ENCODE results near the gene FTSJ1. TPM values are rescaled to one million over a fixed set of nuclear protein-coding genes. Genes with fewer than 3 reads are reported as not detected.

The FTSJ1 gene
- total and polyA plus RNA-seq, 11 donors: 13.6 to 62.4 (median 18.1) TPM

GRCh38 chrX:48468693-48469691 is 7.0 kb upstream of the FTSJ1 start:
- peak overlapping the region in 9 of 12 donors; percentile 17 to 46 (median 27) for H3K4me3 ChIP-seq
- intact Hi-C loops (cut with DNase I): no loop called here
- peak in 4 of 12 donors; percentile 3 to 13 (median 9) for TF ChIP-seq CTCF (IDR thresholded peaks at IDR 0.05)
- no peak for TF ChIP-seq POLR2A (IDR thresholded peaks at IDR 0.05)
- WGBS, 4 donors: 13 to 52% (median 36%) methylated on average over 21 to 23 of the region's 23 CpGs
- peaks cover 0 to 2% (median 0%) of the 10 kb centered on the region in 12 donors for H3K4me1 ChIP-seq
- no peaks in the 10 kb centered on the region for H3K36me3 ChIP-seq
- no peaks in the 10 kb centered on the region for H3K9me3 ChIP-seq
- DNase-seq (no peak), ATAC-seq (no peak)
- peaks cover 0 to 12% (median 0%) of the 10 kb centered on the region in 9 donors for H3K27me3 ChIP-seq
- H3K27ac ChIP-seq: no peak overlapping the region

- ATAC-seq (no peak), DNase-seq (no peak)
- Histone ChIP-seq H3K9me3 (no peaks in the 10 kb centered on the region), H3K4me3 (peak within 1 kb of the TSS in 9 of 12 donors; percentile 17 to 46 (median 27)), H3K27me3 (peaks cover 0 to 12% (median 0%) of the 10 kb centered on the region in 9 donors), H3K4me1 (peaks cover 0 to 5% (median 0%) of the 10 kb centered on the region in 12 donors), H3K36me3 (no peaks in the 10 kb centered on the region), H3K27ac (no peak within 1 kb of the TSS)
- intact Hi-C loops (cut with DNase I): loop anchor here in 1 of 10 donors (10.0 kb wide), 1 partner anchor 395 kb away; the partner anchor contains the start of gene ZNF630
- no peak for TF ChIP-seq POLR2A (IDR thresholded peaks at IDR 0.05)
- TF ChIP-seq CTCF (IDR thresholded peaks at IDR 0.05): no peak
- WGBS, 4 donors: 72 to 81% (median 76%) methylated on average over 13 to 18 of the region's 18 CpGs
Measured at GRCh38 chrX:48470110-48470832, 5.7 kb upstream of the FTSJ1 start, which contains the start of gene SLC38A5. TSS of gene SLC38A5 (minus strand) at chrX:48470260. CDS start at chrX:48467924, 2,336 bp downstream.

- Histone ChIP-seq H3K27ac (no peak overlapping the region), H3K9me3 (no peaks in the 10 kb centered on the region), H3K4me3 (no peak overlapping the region), H3K4me1 (peaks cover 0 to 8% (median 0%) of the 10 kb centered on the region in 12 donors), H3K36me3 (no peaks in the 10 kb centered on the region), H3K27me3 (peaks cover 0 to 12% (median 0%) of the 10 kb centered on the region in 9 donors)
- WGBS, 4 donors: 81 to 87% (median 84%) methylated on average over 9 of the region's 9 CpGs
- intact Hi-C loops (cut with DNase I): loop anchor here in 1 of 10 donors (10.0 kb wide), 1 partner anchor 396 kb away; the partner anchor contains the start of gene ZNF630
- ATAC-seq (no peak), DNase-seq (no peak)
- TF ChIP-seq CTCF (IDR thresholded peaks at IDR 0.05): no peak
Measured at GRCh38 chrX:48470833-48471118, 5.2 kb upstream of the FTSJ1 start.
